ENCODE data around the gene TP53.

The TP53 gene

GRCh38 chr17:7713782-7714181 lies 26.5 kb upstream of the TP53 start:
- no peak overlapping the region for H3K27ac ChIP-seq
- no peak for TF ChIP-seq CTCF (conservative IDR thresholded peaks at IDR 0.05)
- TF ChIP-seq ZFX (IDR thresholded peaks at IDR 0.05), result no peak

- TF ChIP-seq CTCF (conservative IDR thresholded peaks at IDR 0.05) (no peak), ZFX (IDR thresholded peaks at IDR 0.05) (no peak)
- no peak overlapping the region for H3K27ac ChIP-seq
Observed at GRCh38 chr17:7712111-7712771, 25.0 kb upstream of the TP53 start.

- H3K27ac ChIP-seq, result no peak overlapping the region
- no peak for TF ChIP-seq CTCF (conservative IDR thresholded peaks at IDR 0.05)
- no peak for TF ChIP-seq ZFX (IDR thresholded peaks at IDR 0.05)
Observed at GRCh38 chr17:7711051-7711755, 23.9 kb upstream of the TP53 start.

GRCh38 chr17:7710301-7710700 lies 23.0 kb upstream of the TP53 start:
- TF ChIP-seq ZFX (IDR thresholded peaks at IDR 0.05), result no peak
- no peak for TF ChIP-seq CTCF (conservative IDR thresholded peaks at IDR 0.05)
- no peak overlapping the region for H3K27ac ChIP-seq

- no peak overlapping the region for H3K27ac ChIP-seq
- TF ChIP-seq CTCF (conservative IDR thresholded peaks at IDR 0.05), result no peak
- no peak for TF ChIP-seq ZFX (IDR thresholded peaks at IDR 0.05)
Observed at GRCh38 chr17:7709031-7709430, 21.7 kb upstream of the TP53 start.

- no peak overlapping the region for H3K27ac ChIP-seq
- no peak for TF ChIP-seq CTCF (conservative IDR thresholded peaks at IDR 0.05)
- no peak for TF ChIP-seq ZFX (IDR thresholded peaks at IDR 0.05)
Observed at GRCh38 chr17:7707858-7708750, 20.8 kb upstream of the TP53 start.

- H3K27ac ChIP-seq, result no peak overlapping the region
- TF ChIP-seq ZFX (IDR thresholded peaks at IDR 0.05) (no peak), CTCF (conservative IDR thresholded peaks at IDR 0.05) (no peak)
Observed at GRCh38 chr17:7707446-7707845, 20.2 kb upstream of the TP53 start.
